OCI-M2 (cell line): Measurements from ENCODE around the gene PRKAA1.
A peak's percentile ranks its signal among the peaks of the same experiment; 100 is the strongest.
"Not testable (repeated sequence)": the region's sequence is repeated elsewhere in the genome, so short reads cannot be mapped to it uniquely, and the experiment has no call there.

Source experiments
- DNase-seq: peaks from one replicate; lab custom pipeline; 2025; ENCODE audit not compliant: unreplicated experiment; lab: John Stamatoyannopoulos, UW

PRKAA1 gene

DNA sequence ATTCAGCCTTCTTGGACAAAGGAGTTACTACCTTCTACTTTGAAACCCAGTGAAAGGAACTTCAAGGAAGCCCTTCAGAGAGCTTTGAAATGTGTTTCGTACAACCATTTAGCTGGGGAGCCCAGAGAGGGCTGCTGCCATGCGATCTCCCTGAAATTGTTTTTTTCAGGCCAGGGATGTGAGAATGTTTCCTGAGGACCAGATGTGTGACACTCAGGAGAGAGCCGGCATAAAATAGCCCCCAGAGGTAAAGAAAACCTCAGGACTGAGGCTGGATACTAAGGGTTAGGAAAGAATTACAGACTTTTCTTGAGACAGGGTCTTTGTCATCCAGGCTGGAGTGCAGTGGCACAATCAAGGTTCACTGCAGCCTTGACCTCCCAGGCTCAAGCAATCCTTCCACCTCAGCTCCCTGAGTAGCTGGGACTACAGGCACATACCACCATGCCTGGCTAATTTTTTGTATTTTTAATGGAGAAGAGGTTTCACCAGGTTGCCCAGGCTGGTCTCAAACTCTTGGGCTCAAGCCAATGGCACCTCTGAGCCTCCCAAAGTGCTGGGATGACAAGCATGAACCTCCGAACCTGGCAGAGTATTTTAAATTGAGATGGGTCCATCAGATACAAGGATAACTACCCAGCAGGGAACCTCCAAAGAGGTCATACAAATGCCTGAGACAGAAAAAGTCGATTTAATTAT is 28.5 kb upstream of the PRKAA1 start:
- no peak for DNase-seq

DNA sequence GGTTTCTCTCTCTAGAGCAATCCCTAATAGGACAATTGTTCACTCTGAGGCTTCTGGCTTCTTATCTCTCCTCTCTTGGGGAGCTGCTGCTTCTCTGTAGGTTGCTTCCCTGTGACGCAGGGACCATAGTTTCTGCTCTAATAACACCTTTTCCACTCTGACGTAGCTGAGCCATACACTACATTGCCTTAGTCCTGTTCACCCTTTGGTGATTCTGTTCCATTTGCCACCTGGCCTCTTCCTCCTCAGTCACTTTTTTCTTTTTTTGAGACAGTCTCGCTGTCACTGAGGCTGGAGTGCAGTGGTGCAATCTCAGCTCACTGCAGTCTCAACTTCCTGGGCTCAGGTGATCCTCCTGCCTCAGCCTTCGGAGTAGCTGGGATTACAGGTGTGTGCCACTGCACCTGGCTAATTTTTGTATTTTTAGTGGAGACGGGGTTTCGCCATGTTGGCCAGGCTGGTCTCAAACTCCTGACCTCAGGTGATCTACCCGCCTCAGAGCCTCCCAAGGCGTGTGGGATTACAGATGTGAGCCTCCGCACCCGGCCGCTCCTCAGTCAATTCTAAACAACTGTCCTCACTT is 27.4 kb upstream of the PRKAA1 start:
- not testable (repeated sequence) for DNase-seq

DNA sequence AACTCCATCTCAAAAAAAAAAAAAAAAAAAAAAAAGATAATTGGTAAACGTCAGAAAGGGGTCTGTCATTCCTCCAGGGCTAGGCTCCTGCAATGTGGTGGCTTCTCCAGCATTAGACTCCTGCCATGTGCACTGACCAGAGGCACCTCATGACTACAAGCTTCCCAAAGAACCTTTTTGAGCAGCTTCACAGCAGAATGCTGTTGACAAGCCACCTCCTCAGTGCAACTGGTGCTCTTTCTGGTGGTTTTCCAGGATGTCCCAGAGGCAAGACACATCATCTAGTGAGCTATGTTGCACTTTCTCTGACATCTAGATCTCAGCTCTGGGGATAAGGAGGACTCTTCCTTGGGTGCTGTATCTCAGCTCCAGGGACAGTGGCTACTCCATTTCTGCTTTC is 25.3 kb upstream of the PRKAA1 start:
- DNase-seq: no peak

GRCh38 chr5:40813698-40814281 is 15.6 kb upstream of the PRKAA1 start:
- no peak for DNase-seq

DNA sequence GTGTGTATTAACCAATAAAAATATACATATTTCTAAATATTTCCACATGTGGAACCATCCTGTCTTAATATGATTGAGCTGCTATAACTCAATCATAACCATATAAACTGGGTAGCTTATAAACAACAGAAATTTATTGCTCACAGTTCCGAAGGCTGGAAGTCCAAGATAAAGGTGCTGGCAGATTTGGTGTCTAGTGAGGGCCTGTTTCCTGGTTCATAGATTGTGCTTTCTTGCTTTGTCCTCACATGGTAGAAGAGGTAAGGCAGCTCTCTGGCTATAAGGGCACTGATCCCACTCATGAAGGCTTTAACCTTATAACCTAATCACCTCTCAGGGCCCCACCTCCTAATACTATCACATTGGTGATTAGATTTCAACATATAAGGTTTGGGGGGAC is 14.0 kb upstream of the PRKAA1 start:
- DNase-seq: no peak

DNA sequence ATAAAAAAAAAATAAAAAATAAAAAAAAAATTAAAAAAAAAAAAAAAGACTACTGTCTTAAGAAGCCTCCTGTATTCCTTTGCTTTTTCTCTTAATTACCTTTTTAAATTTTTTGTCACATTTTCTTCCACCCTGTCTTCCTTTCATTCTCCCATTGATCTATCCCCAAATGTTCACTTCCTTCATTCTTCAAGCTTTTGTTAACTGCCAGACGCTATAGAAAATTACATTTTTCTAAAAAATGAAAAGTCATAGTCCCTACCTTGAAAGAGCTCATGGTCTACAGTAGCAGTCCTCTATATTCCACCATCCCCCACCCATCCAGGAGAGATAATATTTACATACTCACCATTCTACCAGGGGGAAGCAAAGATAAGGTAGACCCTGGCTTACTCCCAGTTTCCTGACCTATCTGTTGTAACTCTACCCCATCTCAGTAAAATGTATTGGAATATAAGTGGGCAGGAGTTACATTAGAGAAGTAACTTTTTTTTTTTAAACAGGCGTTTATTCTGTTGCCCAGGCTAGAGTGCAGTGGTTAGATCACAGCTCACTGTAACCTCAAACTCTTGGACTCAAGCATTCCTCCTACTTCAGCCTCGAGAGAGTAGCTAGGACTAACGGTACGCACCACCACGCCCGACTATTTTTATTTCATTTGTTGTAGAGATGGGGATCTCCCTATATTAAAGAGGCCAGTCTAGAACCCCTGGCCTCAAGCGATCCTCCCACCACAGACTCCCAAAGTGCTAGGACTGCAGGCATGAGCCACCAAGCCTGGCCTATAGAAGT is 3.8 kb upstream of the PRKAA1 start:
- peak; percentile 59 for DNase-seq

- DNase-seq: no peak
Measured at GRCh38 chr5:40799258-40799657, 1.1 kb upstream of the PRKAA1 start.

- DNase-seq: no peak
Measured at GRCh38 chr5:40798801-40799210, 632 bp upstream of the PRKAA1 start.

- no peak for DNase-seq
Measured at GRCh38 chr5:40797273-40798011, 732 bp downstream of the PRKAA1 start.

- no peak for DNase-seq
Measured at GRCh38 chr5:40796487-40796889, 1.7 kb downstream of the PRKAA1 start.

DNA sequence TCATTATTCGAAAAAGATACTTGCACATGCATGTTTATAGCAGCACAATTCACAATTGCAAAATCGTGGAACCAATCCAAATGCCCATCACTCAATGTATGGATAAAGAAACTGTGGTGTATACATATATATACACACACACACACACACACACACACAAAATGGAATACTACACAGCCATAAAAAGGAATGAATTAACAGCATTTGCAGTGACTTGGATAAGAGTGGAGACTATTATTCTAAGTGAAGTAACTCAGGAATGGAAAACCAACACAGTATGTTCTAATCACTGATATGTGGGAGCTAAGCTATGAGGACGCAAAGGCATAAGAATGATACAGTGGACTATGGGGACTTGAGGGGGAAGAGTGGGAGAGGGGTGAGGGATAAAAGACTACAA is 3.3 kb downstream of the PRKAA1 start:
- DNase-seq: not testable (repeated sequence)

DNA sequence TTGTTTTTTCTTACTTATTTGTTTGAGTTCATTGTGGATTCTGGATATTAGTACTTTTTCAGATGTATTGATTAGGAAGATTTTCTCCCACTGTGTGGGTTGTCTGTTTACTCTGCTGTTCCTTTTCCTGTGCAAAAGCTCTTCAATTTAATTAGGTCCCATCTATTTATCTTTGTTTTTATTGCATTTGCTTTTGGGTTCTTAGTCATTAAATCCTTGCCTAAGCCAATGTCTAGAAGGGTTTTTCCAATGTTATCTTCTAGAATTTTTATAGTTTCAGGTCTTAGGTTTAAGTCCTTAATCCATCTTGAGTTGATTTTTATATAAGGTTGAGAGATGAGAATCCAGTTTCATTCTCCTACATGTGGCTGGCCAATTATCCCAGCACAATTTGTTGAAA is 3.8 kb downstream of the PRKAA1 start:
- DNase-seq: not testable (repeated sequence)

GRCh38 chr5:40792691-40793090 is 5.5 kb downstream of the PRKAA1 start:
- DNase-seq: not testable (repeated sequence)

- DNase-seq: no peak
Measured at GRCh38 chr5:40791715-40792139, 6.4 kb downstream of the PRKAA1 start.

DNA sequence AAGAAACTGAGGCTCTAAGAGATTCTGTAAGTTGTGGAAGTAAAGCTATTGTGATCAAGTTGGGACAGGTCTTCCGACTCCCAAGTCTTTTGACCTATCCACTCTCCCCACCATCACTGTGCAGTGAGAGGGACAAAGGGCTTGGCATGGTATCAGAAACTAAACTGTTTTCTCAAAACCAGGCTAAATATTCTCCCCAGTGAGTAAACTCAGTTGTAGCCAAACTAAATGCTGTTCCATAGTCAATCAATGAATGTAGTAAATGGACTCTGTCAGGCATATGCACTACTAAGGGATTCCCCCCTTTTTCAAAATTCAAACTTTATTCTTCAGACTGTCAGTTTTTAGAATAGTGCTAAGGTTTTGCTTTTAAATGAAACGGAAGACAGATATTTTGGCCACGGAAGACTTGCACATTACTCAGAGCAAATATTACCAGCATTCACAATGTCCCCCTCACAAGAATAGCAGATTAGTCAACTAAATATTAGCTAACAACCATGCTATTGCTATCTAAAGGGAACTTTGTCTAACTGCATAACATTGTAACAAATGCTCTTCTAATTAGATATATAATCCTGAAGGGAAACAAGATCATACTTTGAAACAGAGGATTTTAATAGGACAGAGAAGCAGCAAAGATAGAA is 7.1 kb downstream of the PRKAA1 start:
- DNase-seq: no peak

DNA sequence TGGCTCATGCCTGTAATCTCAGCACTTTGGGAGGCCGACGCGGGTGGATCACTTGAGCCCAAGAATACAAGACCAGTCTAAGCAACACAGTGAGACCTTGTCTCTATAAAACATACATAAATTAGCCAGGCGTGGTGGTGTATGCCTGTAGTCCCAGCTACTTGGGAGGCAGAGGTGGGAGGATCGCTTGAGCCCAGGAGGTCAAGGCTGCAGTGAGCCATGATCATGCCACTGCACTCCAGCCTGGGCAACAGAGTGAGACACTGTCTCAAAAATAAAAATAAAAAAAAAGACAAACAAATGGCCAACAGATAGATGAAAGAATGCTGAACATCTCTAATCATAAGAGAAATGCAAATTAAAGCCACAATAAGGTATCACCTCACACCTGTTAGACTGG is 9.2 kb downstream of the PRKAA1 start:
- not testable (repeated sequence) for DNase-seq

- DNase-seq: no peak
Measured at GRCh38 chr5:40787986-40788385, 10.2 kb downstream of the PRKAA1 start.

DNA sequence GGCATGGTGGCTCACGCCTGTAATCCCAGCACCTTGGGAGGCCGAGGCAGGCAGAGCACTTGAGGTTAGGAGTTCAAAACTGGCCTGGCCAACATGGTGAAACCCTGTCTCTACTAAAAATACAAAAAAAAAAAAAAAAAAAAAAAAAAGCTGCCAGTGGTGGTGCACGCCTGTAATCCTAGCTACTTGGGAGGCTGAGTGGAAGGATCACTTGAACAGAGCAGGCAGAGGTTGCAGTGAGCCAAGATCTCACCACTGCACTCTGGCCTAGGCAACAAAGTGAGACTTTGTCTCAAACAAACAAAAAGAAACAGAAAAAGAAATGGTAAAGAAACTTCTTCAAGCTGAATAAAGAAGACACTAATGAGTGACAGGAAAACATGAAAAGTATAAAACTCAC is 11.5 kb downstream of the PRKAA1 start:
- not testable (repeated sequence) for DNase-seq

DNA sequence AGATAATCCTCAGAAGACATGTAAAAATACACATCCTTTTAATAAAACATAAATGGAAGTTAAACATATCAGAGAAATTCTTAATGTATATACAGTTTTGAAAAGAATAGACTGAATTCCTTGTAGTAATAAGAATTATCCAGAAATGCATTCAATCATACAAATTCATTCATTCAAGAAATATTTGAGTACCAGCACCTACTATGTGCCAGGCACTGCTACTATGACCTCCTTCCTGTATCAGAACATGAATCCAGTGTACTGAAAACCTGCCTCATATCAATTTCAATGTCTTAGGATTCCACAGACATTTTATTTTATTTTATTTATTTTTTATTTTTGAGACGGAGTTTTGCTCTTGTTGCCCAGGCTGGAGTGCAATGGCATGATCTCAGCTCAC is 13.3 kb downstream of the PRKAA1 start:
- DNase-seq: no peak

GRCh38 chr5:40784027-40784653 is 14.0 kb downstream of the PRKAA1 start:
- DNase-seq: no peak
